IPS-15b (cell line): Measurements from ENCODE around the gene OPN5.

Experiments used
- H3K27me3 ChIP-seq: one replicate; pipeline ENCODE4 v1.6.1; 2013; ENCODE audit warnings: low read length; ENCODE audit not compliant: control insufficient read depth, insufficient read depth
- H3K36me3 ChIP-seq: one replicate; pipeline ENCODE4 v1.6.1; 2013; ENCODE audit warnings: low read length; ENCODE audit not compliant: control insufficient read depth, insufficient read depth
- H3K4me1 ChIP-seq: one replicate; pipeline ENCODE4 v1.6.1; 2013; ENCODE audit warnings: mild to moderate bottlenecking, low read length; ENCODE audit not compliant: control insufficient read depth, insufficient read depth
- H3K4me3 ChIP-seq: one replicate; pipeline ENCODE4 v1.5.1; 2013; ENCODE audit warnings: low read depth, low read length
- H3K9ac ChIP-seq: one replicate; pipeline ENCODE4 v1.6.1; 2013; ENCODE audit warnings: low read depth, mild to moderate bottlenecking, low read length
- H3K9me3 ChIP-seq: one replicate; pipeline ENCODE4 v1.6.1; 2013; ENCODE audit warnings: mild to moderate bottlenecking, low read length; ENCODE audit not compliant: control insufficient read depth, insufficient read depth

Gene OPN5

DNA sequence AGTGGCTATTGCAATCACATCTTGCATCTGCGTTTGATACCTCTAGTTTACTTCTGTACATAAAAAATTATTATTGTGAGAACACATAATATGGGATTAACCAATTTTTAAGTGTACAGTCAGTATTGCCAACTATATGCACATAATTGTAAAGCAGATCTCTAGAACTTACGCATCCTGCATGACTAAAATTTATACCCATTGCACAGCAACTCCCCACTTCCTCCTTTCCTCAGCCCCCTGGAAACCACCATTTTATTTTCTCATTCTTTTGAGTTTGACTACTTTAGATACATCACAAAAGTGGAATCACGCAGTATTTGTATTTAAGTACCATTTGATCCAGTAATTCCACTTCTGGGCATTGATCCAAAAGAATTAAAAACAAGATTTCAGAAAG, 19.3 kb upstream of the OPN5 start:
- H3K9me3 ChIP-seq: no peaks in the 10 kb centered on the region
- no peaks in the 10 kb centered on the region for H3K4me1 ChIP-seq
- no peak overlapping the region for H3K4me3 ChIP-seq
- H3K36me3 ChIP-seq: no peaks in the 10 kb centered on the region
- H3K27me3 ChIP-seq: no peaks in the 10 kb centered on the region
- no peak overlapping the region for H3K9ac ChIP-seq

DNA sequence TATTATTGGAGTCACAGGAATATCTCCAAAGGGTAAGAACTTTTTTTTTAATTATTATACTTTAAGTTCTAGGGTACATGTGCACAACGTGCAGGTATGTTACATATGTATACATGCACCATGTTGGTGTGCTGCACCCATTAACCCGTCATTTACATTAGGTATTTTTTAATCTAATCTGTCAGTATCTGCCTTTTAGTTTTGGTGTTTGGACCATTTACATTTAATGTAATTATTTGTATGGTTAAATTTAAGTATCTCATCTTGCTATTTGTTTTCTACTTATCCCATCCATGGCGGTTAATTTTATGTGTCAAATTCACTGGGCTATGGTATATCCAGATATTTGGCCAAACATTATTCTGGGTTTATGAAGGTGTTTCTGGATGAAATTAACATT, 15.4 kb upstream of the OPN5 start:
- H3K9ac ChIP-seq: no peak overlapping the region
- no peaks in the 10 kb centered on the region for H3K9me3 ChIP-seq
- H3K27me3 ChIP-seq: no peaks in the 10 kb centered on the region
- no peaks in the 10 kb centered on the region for H3K4me1 ChIP-seq
- no peak overlapping the region for H3K4me3 ChIP-seq
- no peaks in the 10 kb centered on the region for H3K36me3 ChIP-seq

DNA sequence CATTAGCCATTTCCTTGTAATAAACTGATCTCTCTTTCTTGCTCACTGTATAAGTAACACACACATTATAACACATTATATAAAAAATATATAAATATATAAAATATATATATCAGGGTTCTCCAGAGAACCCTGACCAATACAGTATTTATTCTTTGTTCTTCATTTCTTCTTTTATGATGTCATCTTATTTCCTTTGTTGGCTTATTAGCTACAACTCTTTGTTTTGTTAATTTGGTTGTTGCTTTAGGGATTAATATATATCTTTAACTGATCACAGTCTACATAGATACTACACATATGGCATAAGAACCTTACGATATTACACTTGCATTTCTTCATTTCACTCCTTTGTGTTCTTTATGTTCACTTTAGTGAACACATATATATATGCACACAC, 14.7 kb upstream of the OPN5 start:
- Histone ChIP-seq H3K4me1 (no peaks in the 10 kb centered on the region), H3K36me3 (no peaks in the 10 kb centered on the region)

DNA sequence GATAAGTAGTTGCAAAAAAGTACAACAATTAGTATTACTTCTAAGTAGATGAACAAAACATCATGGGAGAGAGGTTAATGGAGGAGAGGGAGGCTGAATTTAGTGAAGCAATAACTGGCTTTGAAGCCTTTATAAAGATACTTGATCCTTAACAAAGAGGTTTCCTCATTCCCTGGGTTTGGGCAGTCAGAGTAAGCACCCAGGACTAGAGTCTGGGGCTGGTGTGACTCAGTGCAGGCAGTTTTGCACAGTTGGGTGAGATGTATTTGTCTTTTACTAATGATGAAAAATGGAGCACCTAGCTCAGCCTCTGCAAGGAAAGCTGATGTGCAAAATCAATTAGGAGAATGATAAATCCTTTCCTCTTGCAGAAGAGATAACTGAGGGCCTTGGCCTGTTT, 11.8 kb upstream of the OPN5 start:
- Histone ChIP-seq H3K9me3 (no peaks in the 10 kb centered on the region), H3K4me1 (no peaks in the 10 kb centered on the region), H3K27me3 (no peaks in the 10 kb centered on the region), H3K9ac (no peak overlapping the region), H3K36me3 (no peaks in the 10 kb centered on the region), H3K4me3 (no peak overlapping the region)

More for the DNA sequence above, 14.7 kb upstream of the OPN5 start:
- Histone ChIP-seq H3K9ac (no peak overlapping the region), H3K9me3 (no peaks in the 10 kb centered on the region), H3K4me3 (no peak overlapping the region), H3K27me3 (no peaks in the 10 kb centered on the region)

DNA sequence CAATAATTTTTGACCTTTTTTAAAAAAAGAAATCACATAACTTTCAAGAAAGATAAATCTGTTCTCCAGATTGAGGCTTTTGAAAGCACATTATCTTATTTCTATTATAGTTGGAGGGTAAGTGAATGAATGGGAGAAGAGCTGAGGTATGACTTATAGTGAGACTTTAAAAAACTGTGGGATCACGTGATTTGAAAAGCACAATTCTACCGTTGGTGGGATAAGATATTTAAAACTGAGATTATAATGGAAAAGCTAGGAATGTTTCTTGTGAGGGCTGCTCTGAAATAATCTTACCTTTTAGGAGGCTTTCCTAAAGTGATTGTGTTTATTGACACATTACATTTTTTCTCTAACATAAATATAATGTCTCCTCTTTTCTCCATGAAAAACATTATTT, 9.5 kb upstream of the OPN5 start:
- no peaks in the 10 kb centered on the region for H3K9me3 ChIP-seq
- no peak overlapping the region for H3K4me3 ChIP-seq
- H3K9ac ChIP-seq: no peak overlapping the region
- no peaks in the 10 kb centered on the region for H3K36me3 ChIP-seq
- H3K4me1 ChIP-seq: no peaks in the 10 kb centered on the region
- no peaks in the 10 kb centered on the region for H3K27me3 ChIP-seq

DNA sequence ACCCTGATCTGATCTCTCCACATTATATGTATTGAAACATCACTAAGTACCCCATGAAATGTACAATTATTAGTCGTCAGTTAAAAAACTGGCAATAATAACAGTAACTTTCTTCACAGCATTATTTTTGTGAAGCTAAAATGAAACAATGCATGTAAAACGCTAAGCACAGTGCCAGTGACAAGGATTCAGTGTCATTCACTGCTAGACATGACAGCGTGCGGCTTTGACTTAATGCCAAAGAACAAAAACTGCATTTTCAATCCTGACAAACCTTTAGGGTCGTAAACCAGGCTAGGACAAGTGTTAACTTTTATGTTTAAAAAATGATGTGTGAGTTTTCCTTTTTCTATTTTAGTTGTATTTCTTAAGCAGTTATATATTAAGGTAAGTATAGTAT, 8.8 kb upstream of the OPN5 start:
- H3K4me3 ChIP-seq: no peak overlapping the region
- H3K9ac ChIP-seq: no peak overlapping the region
- no peaks in the 10 kb centered on the region for H3K4me1 ChIP-seq
- no peaks in the 10 kb centered on the region for H3K36me3 ChIP-seq
- H3K9me3 ChIP-seq: no peaks in the 10 kb centered on the region
- no peaks in the 10 kb centered on the region for H3K27me3 ChIP-seq

DNA sequence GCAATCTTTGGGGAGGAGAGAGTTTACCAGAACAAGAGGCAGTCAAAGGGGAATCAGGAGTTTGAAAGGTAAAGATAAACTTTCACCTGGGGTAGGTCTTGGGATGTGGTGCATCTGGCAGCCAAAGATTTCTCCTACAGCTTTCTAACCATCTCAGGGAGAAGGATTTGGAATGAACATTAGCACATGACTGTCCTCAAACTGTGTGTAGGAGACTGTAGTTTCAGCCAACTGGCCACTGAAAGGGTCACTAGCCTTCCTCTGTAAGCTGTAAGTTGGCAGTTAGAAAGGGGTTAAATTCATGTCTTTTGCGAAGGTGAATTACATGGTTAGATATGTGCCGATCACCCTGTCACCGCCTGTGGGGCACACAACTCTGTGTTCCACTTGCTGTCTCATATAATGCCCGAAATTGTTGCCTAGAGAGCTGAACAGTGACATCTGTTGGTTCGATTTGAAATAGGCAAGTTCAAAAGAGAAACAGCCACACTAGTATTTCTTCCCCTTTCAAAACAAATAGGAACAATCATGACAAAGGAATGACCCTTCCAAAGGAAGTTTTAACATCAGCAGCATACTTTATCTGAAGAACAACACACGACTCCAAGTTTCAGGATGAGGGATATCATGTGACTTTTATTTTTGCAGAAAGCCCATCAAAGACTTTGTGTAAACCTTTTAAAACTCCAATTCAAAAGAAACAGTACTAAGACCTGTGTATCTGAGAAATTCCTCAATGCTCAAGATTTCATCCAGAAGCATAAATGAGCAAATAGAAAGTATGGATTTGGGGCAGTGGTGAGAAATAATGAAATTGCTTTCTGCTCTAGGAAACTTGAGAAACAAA, 1.1 kb upstream of the OPN5 start:
- Histone ChIP-seq H3K4me3 (no peak overlapping the region), H3K9me3 (no peaks in the 10 kb centered on the region), H3K27me3 (no peaks in the 10 kb centered on the region), H3K9ac (no peak overlapping the region), H3K36me3 (no peaks in the 10 kb centered on the region), H3K4me1 (no peaks in the 10 kb centered on the region)

DNA sequence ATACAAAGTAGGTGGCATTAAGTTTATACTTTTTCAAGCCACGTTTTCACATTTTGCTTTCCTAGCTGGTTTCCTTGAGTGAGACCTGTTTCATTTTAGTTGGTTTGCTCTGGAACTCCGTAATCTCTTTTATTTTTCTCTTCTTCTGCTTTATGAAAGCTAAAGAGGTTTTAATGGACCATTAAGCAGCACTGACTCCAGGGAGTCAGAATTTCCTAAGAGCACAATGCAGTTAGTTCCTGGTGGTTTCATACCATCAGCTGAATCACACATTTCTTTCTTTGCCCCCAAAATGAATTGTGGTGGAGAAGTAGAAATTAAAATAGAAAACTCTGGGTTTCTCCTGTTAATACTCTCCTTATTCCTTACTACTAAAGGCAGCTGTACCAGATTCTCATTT, 3.4 kb downstream of the OPN5 start:
- no peaks in the 10 kb centered on the region for H3K9me3 ChIP-seq
- no peak overlapping the region for H3K9ac ChIP-seq
- peaks cover 21% of the 10 kb centered on the region for H3K27me3 ChIP-seq
- no peak overlapping the region for H3K4me3 ChIP-seq
- peaks cover 14% of the 10 kb centered on the region for H3K4me1 ChIP-seq
- no peaks in the 10 kb centered on the region for H3K36me3 ChIP-seq

DNA sequence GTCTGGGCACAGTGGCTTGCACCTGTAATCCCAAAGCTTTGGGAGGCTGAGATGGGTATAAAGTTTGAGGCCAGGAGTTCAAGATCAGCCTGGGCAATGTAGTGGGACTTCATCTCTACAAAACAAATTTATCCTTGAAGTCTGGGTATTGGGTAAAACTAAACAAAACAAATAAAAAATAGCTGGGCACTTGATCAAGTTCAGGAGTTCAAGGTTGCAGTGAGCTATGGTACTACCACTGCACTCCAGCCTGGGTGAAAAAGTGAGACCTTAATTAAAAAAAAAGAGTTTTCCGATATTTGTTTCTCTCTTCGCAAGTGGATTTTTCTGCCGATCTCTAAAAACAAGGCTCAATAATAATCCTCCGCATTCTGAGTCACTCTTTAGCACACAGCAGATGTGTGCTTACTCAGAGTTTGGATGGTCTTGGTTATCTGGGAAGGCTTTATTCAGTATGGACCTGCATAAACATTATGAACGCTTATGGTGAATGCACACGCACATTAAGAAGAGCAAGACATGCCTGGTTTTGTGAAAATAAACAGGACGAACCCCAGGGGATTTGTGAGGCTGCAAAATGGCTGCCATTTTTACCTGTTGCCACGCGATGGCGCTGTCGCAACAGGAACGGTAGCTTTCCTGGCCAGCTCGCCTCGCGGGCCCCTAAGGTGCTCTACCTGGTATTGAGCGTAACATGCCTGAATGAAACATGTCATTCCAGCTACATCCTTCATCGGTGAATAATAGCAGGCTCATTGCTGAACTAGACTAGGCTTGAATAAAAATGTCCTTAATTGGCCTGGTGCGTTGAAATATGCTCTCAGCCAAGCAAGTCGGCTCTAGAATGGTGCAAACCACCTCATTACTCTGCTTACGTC, 6.0 kb downstream of the OPN5 start:
- Histone ChIP-seq H3K4me1 (peaks cover 15% of the 10 kb centered on the region), H3K27me3 (peaks cover 43% of the 10 kb centered on the region), H3K4me3 (no peak overlapping the region), H3K36me3 (no peaks in the 10 kb centered on the region), H3K9ac (no peak overlapping the region), H3K9me3 (no peaks in the 10 kb centered on the region)

DNA sequence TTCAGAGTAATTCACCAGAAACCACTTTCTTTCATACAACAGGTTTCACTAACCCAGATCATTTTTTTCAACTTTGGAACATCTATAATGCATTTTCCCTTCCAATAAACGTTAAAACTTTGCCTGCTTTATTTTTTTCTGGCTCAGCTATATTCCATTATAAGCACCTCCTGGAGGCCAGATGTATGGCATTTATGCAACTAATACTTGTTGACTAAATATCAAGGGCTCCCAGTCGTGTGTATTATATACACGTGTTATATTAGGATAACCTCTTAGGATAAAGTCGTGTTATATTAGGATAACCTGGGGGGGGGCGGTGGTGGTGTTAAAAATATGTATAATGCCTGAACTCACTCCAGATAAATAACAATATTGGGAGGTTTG, 6.7 kb downstream of the OPN5 start:
- H3K4me1 ChIP-seq: peaks cover 15% of the 10 kb centered on the region
- no peaks in the 10 kb centered on the region for H3K36me3 ChIP-seq
- no peaks in the 10 kb centered on the region for H3K9me3 ChIP-seq
- H3K9ac ChIP-seq: no peak overlapping the region
- peaks cover 43% of the 10 kb centered on the region for H3K27me3 ChIP-seq
- H3K4me3 ChIP-seq: no peak overlapping the region

DNA sequence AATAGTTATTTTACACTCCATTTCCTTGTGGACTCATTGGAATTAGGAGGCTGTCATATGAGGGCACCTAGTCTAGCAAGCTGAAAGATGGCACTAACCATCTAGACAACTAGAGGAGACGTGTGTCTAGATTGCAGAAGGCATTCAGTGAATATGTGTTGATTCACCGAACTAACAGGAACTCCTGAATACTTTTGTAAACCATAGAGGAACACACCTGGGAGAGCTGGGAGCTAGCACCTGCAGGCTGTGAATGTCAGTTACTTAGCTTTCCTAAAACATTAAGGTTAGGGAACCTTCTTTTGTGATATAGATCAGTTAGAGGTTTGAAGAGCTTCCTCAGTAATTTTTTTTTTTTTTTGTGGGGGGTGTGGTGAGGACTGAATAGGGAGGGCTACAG, 7.7 kb downstream of the OPN5 start:
- peaks cover 43% of the 10 kb centered on the region for H3K27me3 ChIP-seq
- H3K9me3 ChIP-seq: no peaks in the 10 kb centered on the region
- peaks cover 15% of the 10 kb centered on the region for H3K4me1 ChIP-seq
- no peak overlapping the region for H3K9ac ChIP-seq
- no peak overlapping the region for H3K4me3 ChIP-seq
- H3K36me3 ChIP-seq: no peaks in the 10 kb centered on the region

DNA sequence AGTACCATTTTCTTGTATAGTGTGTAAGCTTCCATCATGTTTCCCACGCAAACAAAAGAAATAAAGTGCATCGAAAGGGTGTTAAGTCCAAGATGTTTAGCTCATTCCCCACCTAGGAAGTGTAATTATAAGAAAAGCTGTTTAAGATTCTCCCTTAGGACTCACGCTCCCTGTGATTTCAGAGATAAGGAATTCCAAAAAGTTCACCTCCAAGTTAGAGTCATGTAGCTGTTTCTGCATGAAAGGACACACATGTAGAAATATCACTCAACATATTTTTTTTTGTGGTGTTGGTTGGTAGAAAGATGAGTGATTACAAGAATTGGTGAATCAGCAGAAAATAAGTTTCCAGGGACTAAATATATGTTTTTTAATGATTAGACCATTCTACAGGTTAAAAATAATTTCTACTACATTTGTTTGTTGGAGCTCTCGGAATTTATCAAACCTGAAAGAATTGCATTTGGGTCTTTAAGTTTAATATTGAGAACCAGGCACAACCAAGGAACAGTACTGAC, 10.4 kb downstream of the OPN5 start:
- Histone ChIP-seq H3K4me3 (no peak overlapping the region), H3K36me3 (no peaks in the 10 kb centered on the region), H3K4me1 (peaks cover 15% of the 10 kb centered on the region), H3K27me3 (peaks cover 40% of the 10 kb centered on the region), H3K9ac (no peak overlapping the region), H3K9me3 (no peaks in the 10 kb centered on the region)
